ENCODE results near the gene NRL.

The NRL gene

GRCh38 chr14:24160499-24160849, 45.7 kb upstream of the NRL start:
- no peak overlapping the region for H3K4me3 ChIP-seq (ENCODE audit: low read depth, low read length, poor library complexity, severe bottlenecking)
- no peak overlapping the region for H2AFZ ChIP-seq (ENCODE audit: low read length)
- TF ChIP-seq CTCF (IDR thresholded peaks at IDR 0.05; ENCODE audit: low read length): no peak
- no peak for TF ChIP-seq EZH2 (IDR thresholded peaks at IDR 0.05; ENCODE audit: borderline replicate concordance, low read length)
- H3K9ac ChIP-seq (ENCODE audit: low read length): no peak overlapping the region; the same call in 1 of the 2 replicates
- no peaks in the 10 kb centered on the region for H3F3A ChIP-seq (ENCODE audit: insufficient read depth, low read length)
- no peak overlapping the region for H3K4me2 ChIP-seq (ENCODE audit: low read length)
- H3K4me1 ChIP-seq (ENCODE audit: insufficient read depth, low read length, severe bottlenecking): peaks cover 17% of the 10 kb centered on the region
- no peaks in the 10 kb centered on the region for H3K79me2 ChIP-seq (ENCODE audit: insufficient read depth, low read length)
- H3K36me3 ChIP-seq (ENCODE audit: insufficient read depth, low read length): peaks cover 67% of the 10 kb centered on the region
- H3K9me3 ChIP-seq (ENCODE audit: low read length): no peaks in the 10 kb centered on the region
- no peaks in the 10 kb centered on the region for H4K20me1 ChIP-seq (ENCODE audit: insufficient read depth, low read length)
- no peaks in the 10 kb centered on the region for H3K9me2 ChIP-seq (ENCODE audit: low read depth, low read length)
- no peaks in the 10 kb centered on the region for H3K27me3 ChIP-seq (ENCODE audit: insufficient read depth, low read length)
- peak overlapping the region; percentile 29 for H3K27ac ChIP-seq (ENCODE audit: low read depth, low read length, poor library complexity, severe bottlenecking)

- no peaks in the 10 kb centered on the region for H4K20me1 ChIP-seq (ENCODE audit: insufficient read depth, low read length)
- H3K9ac ChIP-seq (ENCODE audit: low read length): no peak overlapping the region
- H3K4me1 ChIP-seq (ENCODE audit: insufficient read depth, low read length, severe bottlenecking): peaks cover 17% of the 10 kb centered on the region
- no peak overlapping the region for H3K27ac ChIP-seq (ENCODE audit: low read depth, low read length, poor library complexity, severe bottlenecking)
- no peaks in the 10 kb centered on the region for H3F3A ChIP-seq (ENCODE audit: insufficient read depth, low read length)
- H3K36me3 ChIP-seq (ENCODE audit: insufficient read depth, low read length): peaks cover 67% of the 10 kb centered on the region
- no peak overlapping the region for H2AFZ ChIP-seq (ENCODE audit: low read length)
- H3K9me3 ChIP-seq (ENCODE audit: low read length): no peaks in the 10 kb centered on the region
- H3K4me2 ChIP-seq (ENCODE audit: low read length): no peak overlapping the region
- no peak overlapping the region for H3K4me3 ChIP-seq (ENCODE audit: low read depth, low read length, poor library complexity, severe bottlenecking)
- H3K9me2 ChIP-seq (ENCODE audit: low read depth, low read length): no peaks in the 10 kb centered on the region
- no peaks in the 10 kb centered on the region for H3K27me3 ChIP-seq (ENCODE audit: insufficient read depth, low read length)
- no peaks in the 10 kb centered on the region for H3K79me2 ChIP-seq (ENCODE audit: insufficient read depth, low read length)
- TF ChIP-seq EZH2 (IDR thresholded peaks at IDR 0.05; ENCODE audit: borderline replicate concordance, low read length) (no peak), CTCF (IDR thresholded peaks at IDR 0.05; ENCODE audit: low read length) (no peak)
These were observed 45.2 kb upstream of the NRL start for GRCh38 chr14:24159777-24160498.

GRCh38 chr14:24157331-24157730, 42.6 kb upstream of the NRL start:
- Histone ChIP-seq H3K4me1 (ENCODE audit: insufficient read depth, low read length, severe bottlenecking) (peaks cover 16% of the 10 kb centered on the region), H3K4me2 (ENCODE audit: low read length) (no peak overlapping the region), H3F3A (ENCODE audit: insufficient read depth, low read length) (no peaks in the 10 kb centered on the region), H3K27me3 (ENCODE audit: insufficient read depth, low read length) (no peaks in the 10 kb centered on the region), H3K4me3 (ENCODE audit: low read depth, low read length, poor library complexity, severe bottlenecking) (no peak overlapping the region), H3K36me3 (ENCODE audit: insufficient read depth, low read length) (peaks cover 56% of the 10 kb centered on the region), H4K20me1 (ENCODE audit: insufficient read depth, low read length) (no peaks in the 10 kb centered on the region), H3K79me2 (ENCODE audit: insufficient read depth, low read length) (no peaks in the 10 kb centered on the region), H3K27ac (ENCODE audit: low read depth, low read length, poor library complexity, severe bottlenecking) (no peak overlapping the region), H3K9me3 (ENCODE audit: low read length) (no peaks in the 10 kb centered on the region), H3K9me2 (ENCODE audit: low read depth, low read length) (no peaks in the 10 kb centered on the region), H3K9ac (ENCODE audit: low read length) (no peak overlapping the region), H2AFZ (ENCODE audit: low read length) (no peak overlapping the region)
- TF ChIP-seq EZH2 (IDR thresholded peaks at IDR 0.05; ENCODE audit: borderline replicate concordance, low read length): no peak
- TF ChIP-seq CTCF (IDR thresholded peaks at IDR 0.05; ENCODE audit: low read length): no peak
